ENCODE measurements around the gene RBBP5. TPM values are rescaled to one million over a fixed set of nuclear protein-coding genes. Genes with fewer than 3 reads are reported as not detected.

RBBP5 gene
- total RNA-seq, 2 donors from 2014 or later = 5.6 to 9.3 TPM

DNA sequence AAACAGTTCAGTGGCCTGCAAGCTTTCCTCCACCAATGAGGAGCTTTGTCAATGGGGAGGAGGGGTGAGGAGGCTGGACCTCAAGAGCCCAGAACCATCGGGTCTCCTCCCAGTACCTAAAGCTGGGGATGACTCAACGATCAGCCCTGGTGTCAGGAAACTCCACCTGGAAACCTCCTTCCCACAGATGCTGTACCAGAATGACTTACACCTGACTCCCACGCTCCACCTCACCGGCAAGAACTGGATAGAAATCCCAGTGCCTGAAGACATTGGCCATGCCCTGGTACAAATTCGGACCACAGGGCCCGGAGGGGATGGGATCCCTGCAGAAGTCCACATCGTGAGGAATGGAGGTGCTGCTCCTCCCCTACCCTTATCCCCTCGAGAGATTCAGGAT, 48.9 kb downstream of the RBBP5 start:
- no peak for ATAC-seq
- Histone ChIP-seq H3K27me3 (no peaks in the 10 kb centered on the region), H3K9me3 (no peaks in the 10 kb centered on the region), H3K27ac (no peak overlapping the region), H3K4me1 (peaks cover 5% of the 10 kb centered on the region), H3K4me3 (no peak overlapping the region), H3K36me3 (replicated peaks in 1 of 2; ENCODE audit: insufficient read depth in 1 of 2, low read depth in 2 of 2) (no peaks in the 10 kb centered on the region)
- intact Hi-C loops (cut with DNase I) = no loop called here
- DNase-seq = no peak
- 74 to 77% methylated on average over 8 of the region's 8 CpGs for WGBS, 2 donors
- TF ChIP-seq, protein P1, sequence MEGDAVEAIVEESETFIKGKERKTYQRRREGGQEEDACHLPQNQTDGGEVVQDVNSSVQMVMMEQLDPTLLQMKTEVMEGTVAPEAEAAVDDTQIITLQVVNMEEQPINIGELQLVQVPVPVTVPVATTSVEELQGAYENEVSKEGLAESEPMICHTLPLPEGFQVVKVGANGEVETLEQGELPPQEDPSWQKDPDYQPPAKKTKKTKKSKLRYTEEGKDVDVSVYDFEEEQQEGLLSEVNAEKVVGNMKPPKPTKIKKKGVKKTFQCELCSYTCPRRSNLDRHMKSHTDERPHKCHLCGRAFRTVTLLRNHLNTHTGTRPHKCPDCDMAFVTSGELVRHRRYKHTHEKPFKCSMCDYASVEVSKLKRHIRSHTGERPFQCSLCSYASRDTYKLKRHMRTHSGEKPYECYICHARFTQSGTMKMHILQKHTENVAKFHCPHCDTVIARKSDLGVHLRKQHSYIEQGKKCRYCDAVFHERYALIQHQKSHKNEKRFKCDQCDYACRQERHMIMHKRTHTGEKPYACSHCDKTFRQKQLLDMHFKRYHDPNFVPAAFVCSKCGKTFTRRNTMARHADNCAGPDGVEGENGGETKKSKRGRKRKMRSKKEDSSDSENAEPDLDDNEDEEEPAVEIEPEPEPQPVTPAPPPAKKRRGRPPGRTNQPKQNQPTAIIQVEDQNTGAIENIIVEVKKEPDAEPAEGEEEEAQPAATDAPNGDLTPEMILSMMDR (IDR thresholded peaks at IDR 0.05) = no peak
- TF ChIP-seq POLR2A (IDR thresholded peaks at IDR 0.05) = no peak

DNA sequence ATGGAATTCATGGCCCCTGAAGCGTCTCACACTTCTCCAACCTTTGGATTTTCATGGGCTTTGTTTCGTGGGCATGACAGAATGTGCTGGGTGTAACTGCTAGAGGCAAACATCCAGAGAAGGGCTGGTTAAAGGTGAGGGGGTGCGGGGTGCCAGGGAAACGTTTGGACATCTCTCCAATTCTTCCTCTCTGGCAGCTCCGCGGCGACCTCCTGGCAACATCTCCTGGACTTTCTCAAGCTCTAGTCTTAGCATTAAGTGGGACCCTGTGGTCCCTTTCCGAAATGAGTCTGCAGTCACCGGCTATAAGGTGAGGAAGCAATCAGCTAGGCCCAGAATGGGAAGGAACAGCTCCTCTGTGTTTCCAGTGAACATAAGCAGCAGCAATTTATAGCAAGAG, 49.5 kb downstream of the RBBP5 start:
- Histone ChIP-seq H3K27ac (no peak overlapping the region), H3K27me3 (no peaks in the 10 kb centered on the region), H3K36me3 (replicated peaks in 1 of 2; ENCODE audit: insufficient read depth in 1 of 2, low read depth in 2 of 2) (no peaks in the 10 kb centered on the region), H3K4me1 (peaks cover 5% of the 10 kb centered on the region), H3K4me3 (no peak overlapping the region), H3K9me3 (no peaks in the 10 kb centered on the region)
- DNase-seq (no peak), ATAC-seq (no peak)
- intact Hi-C loops (cut with DNase I) = no loop called here
- TF ChIP-seq, protein P1 (IDR thresholded peaks at IDR 0.05) = no peak
- TF ChIP-seq POLR2A (IDR thresholded peaks at IDR 0.05) = no peak
- WGBS, 2 donors = 75 to 84% methylated on average over 9 of the region's 9 CpGs

DNA sequence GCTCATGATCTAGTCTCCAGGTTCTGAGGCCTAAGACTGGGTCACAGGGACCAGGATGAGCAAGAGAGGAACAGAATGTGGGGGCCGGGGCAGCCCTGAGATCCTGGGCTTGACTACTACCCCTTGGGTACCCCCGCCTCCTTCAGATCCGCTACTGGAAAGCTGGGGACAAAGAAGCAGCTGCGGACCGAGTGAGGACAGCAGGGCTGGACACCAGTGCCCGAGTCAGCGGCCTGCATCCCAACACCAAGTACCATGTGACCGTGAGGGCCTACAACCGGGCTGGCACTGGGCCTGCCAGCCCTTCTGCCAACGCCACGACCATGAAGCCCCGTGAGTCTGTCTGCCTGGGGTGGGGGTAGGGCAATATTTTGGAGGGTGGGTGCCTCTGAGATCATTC, 50.0 kb downstream of the RBBP5 start:
- ATAC-seq = no peak
- DNase-seq = no peak
- no peak overlapping the region for H3K27ac ChIP-seq
- no peaks in the 10 kb centered on the region for H3K27me3 ChIP-seq
- no peaks in the 10 kb centered on the region for H3K9me3 ChIP-seq
- no peak for TF ChIP-seq POLR2A (IDR thresholded peaks at IDR 0.05)
- TF ChIP-seq, protein P1 (IDR thresholded peaks at IDR 0.05) = no peak
- 75 to 77% methylated on average over 5 to 12 of the region's 12 CpGs for WGBS, 2 donors
- intact Hi-C loops (cut with DNase I) = no loop called here
- no peaks in the 10 kb centered on the region for H3K36me3 ChIP-seq (replicated peaks in 1 of 2; ENCODE audit: insufficient read depth in 1 of 2, low read depth in 2 of 2)
- H3K4me3 ChIP-seq = no peak overlapping the region
- peaks cover 5% of the 10 kb centered on the region for H3K4me1 ChIP-seq

DNA sequence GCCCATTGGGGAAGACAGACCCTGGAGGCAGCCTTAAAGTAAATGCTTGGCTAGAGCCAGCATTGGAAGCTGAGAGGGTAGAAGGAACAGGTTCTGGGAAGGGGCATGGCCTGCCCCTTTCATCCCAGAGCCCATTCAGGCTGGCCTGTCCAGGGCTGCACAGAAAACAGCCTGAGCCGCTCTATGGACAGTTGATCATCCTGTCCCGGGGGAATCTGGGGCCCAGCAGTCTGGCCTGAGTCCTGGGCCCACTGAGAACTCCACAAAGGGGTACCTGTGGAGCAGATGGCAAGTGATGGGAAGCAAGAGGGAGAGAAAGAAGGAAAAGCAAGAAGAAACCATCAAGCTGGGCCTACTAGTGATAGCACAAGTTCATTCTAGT, 50.8 kb downstream of the RBBP5 start:
- intact Hi-C loops (cut with DNase I) = no loop called here
- Histone ChIP-seq H3K27me3 (no peaks in the 10 kb centered on the region), H3K9me3 (no peaks in the 10 kb centered on the region), H3K4me3 (no peak overlapping the region), H3K4me1 (peaks cover 5% of the 10 kb centered on the region), H3K36me3 (replicated peaks in 1 of 2; ENCODE audit: insufficient read depth in 1 of 2, low read depth in 2 of 2) (no peaks in the 10 kb centered on the region), H3K27ac (no peak overlapping the region)
- DNase-seq (no peak), ATAC-seq (no peak)
- no peak for TF ChIP-seq POLR2A (IDR thresholded peaks at IDR 0.05)
- TF ChIP-seq, protein P1 (IDR thresholded peaks at IDR 0.05) = no peak
- 83 to 100% methylated on average over 2 of the region's 2 CpGs for WGBS, 2 donors

DNA sequence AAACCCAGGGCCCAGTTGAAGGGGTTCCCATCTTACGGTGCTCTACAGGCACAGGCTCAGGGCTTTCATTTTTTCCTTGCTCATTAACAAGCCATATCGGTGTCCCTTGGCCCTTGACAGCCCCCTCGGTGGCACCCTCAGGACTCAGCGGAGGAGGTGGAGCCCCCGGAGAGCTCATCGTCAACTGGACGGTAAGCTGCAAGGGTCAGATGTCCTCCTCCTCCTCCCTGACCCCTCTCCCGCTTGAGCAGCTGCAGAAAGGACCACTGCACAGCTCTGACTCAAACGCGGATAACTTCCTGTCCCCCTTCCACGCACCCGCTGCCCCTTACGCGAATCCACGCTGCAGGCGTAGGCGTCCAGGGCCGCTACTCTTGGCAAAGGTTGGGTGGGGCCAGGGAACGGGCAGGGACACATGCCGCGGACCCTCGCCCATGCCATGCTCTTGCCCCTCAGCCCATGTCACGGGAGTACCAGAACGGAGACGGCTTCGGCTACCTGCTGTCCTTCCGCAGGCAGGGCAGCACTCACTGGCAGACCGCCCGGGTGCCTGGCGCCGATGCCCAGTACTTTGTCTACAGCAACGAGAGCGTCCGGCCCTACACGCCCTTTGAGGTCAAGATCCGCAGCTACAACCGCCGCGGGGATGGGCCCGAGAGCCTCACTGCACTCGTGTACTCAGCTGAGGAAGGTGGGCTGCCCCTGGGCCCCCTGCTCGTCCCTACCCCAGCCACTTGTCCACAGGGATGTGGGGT, 52.2 kb downstream of the RBBP5 start:
- intact Hi-C loops (cut with DNase I) = no loop called here
- no peak overlapping the region for H3K27ac ChIP-seq
- TF ChIP-seq, protein P1 (IDR thresholded peaks at IDR 0.05) = no peak
- TF ChIP-seq POLR2A (IDR thresholded peaks at IDR 0.05) = no peak
- no peaks in the 10 kb centered on the region for H3K9me3 ChIP-seq
- no peaks in the 10 kb centered on the region for H3K36me3 ChIP-seq (replicated peaks in 1 of 2; ENCODE audit: insufficient read depth in 1 of 2, low read depth in 2 of 2)
- 86 to 88% methylated on average over 40 of the region's 42 CpGs for WGBS, 2 donors
- no peaks in the 10 kb centered on the region for H3K27me3 ChIP-seq
- ATAC-seq = no peak
- H3K4me3 ChIP-seq = no peak overlapping the region
- DNase-seq = no peak
- peaks cover 5% of the 10 kb centered on the region for H3K4me1 ChIP-seq
